Endodermal cell (in vitro differentiated cells): Measurements from ENCODE around the gene NABP2. TPM values are rescaled to one million over a fixed set of nuclear protein-coding genes. Genes with fewer than 3 reads are reported as not detected.

Experiments
- DNase-seq: peaks from one replicate; pipeline ENCODE4 v3.0.0-alpha.2; 2017
- H3K27ac ChIP-seq: 2 replicates; pipeline ENCODE4 v1.5.1; 2013; ENCODE audit warnings: mild to moderate bottlenecking, low read depth, low read length, moderate library complexity
- H3K27me3 ChIP-seq: 2 replicates; pipeline ENCODE4 v1.6.1; 2013; ENCODE audit warnings: mild to moderate bottlenecking, low read length, moderate library complexity; ENCODE audit not compliant: insufficient read depth, control insufficient read depth, poor library complexity, severe bottlenecking
- H3K36me3 ChIP-seq: 2 replicates; pipeline ENCODE4 v1.7.0; 2013; ENCODE audit warnings: mild to moderate bottlenecking, low read length, moderate library complexity; ENCODE audit not compliant: control insufficient read depth, insufficient read depth
- H3K4me1 ChIP-seq: one replicate; pipeline ENCODE4 v1.7.0; 2013; ENCODE audit warnings: low read length; ENCODE audit not compliant: control insufficient read depth, insufficient read depth
- H3K4me3 ChIP-seq: 2 replicates; pipeline ENCODE4 v1.5.1; 2013; ENCODE audit warnings: mild to moderate bottlenecking, low read length, moderate library complexity
- H3K9ac ChIP-seq: 2 replicates; pipeline ENCODE4 v1.6.1; 2013; ENCODE audit warnings: mild to moderate bottlenecking, low read length, moderate library complexity; ENCODE audit not compliant: poor library complexity, severe bottlenecking; ENCODE audit errors: extremely low read depth
- H3K9me3 ChIP-seq: 2 replicates; pipeline ENCODE4 v1.6.1; 2013; ENCODE audit warnings: mild to moderate bottlenecking, low read length, moderate library complexity; ENCODE audit not compliant: control insufficient read depth
- H3K27ac Mint-ChIP-seq: 2 replicates; pipeline ENCODE4 v1.8.0; 2020; ENCODE audit warnings: mixed read lengths
- H3K27me3 Mint-ChIP-seq: 2 replicates; pipeline ENCODE4 v1.8.0; 2021; ENCODE audit warnings: mild to moderate bottlenecking, mixed read lengths; ENCODE audit not compliant: insufficient read depth
- H3K36me3 Mint-ChIP-seq: 2 replicates; pipeline ENCODE4 v1.8.0; 2020; ENCODE audit warnings: low read depth, mixed read lengths
- H3K4me1 Mint-ChIP-seq: 2 replicates; pipeline ENCODE4 v1.8.0; 2020; ENCODE audit warnings: mixed read lengths
- H3K4me3 Mint-ChIP-seq: 2 replicates; pipeline ENCODE4 v1.8.0; 2020; ENCODE audit warnings: mild to moderate bottlenecking, moderate library complexity, mixed read lengths
- H3K9me3 Mint-ChIP-seq: 2 replicates; pipeline ENCODE4 v1.8.0; 2020; ENCODE audit warnings: mild to moderate bottlenecking, mixed read lengths
- WGBS, 2 experiments: methylation state at CpG; one replicate each; pipeline versions ENCODE4 v1.1.5 to v1.1.7; 2013; ENCODE audit warnings: missing lambda C conversion rate in 2 of 2, mixed read lengths in 1 of 2; ENCODE audit not compliant: insufficient coverage in 1 of 2, insufficient read length in 1 of 2; 5-methylcytosine and 5-hydroxymethylcytosine counted together
- total RNA-seq, 2 donors: library from RNA; stranded (reverse); fragmentation: NEBNext Ultra II Directional in 1 of 2; extraction: Animal tissue kit (Norgen Biotek cat#: 25700) in 1 of 2; gene quantifications; 2 replicates in 1 of 2; 3 replicates in 1 of 2; pipeline ENCODE4 v1.2.1, GENCODE V29; 2021
- TF ChIP-seq, protein P1 (sequence below): fragments of 200-600 bp; sonication (generic); conservative IDR thresholded peaks from 2 replicates; pipeline ENCODE4 v1.5.0; 2021; ENCODE audit warnings: antibody characterized with exemption, mild to moderate bottlenecking

The NABP2 gene
- total RNA-seq, 2 donors from 2014 or later = 27.0 to 35.1 TPM

DNA sequence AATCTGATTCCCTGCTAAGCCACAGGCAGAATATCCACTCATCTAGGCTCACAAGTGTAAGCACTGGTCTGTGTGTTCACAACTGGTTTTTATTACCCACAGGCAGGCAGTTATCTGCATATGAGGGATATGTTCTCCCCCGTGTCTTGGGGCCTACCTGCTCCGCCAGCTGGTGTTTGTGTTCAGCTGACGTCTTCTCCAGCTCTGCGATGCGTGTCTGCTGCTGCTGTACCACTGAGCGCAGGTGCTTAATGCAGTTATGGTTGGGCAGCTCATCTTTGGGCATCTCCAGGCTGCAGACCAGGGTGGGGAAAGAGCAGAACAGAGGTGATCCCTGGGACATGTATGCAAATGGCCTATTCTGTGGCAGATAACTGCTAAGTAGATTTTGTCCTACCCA, 16.1 kb upstream of the NABP2 start:
- peaks cover 61% of the 10 kb centered on the region for H3K36me3 Mint-ChIP-seq
- no peak overlapping the region for H3K4me3 Mint-ChIP-seq
- H3K9me3 Mint-ChIP-seq = no peaks in the 10 kb centered on the region
- 93 to 96% methylated on average over 5 to 6 of the region's 6 CpGs for WGBS, 2 experiments
- no peak for DNase-seq
- Histone ChIP-seq H3K27me3 (no peaks in the 10 kb centered on the region), H3K27ac (no peak overlapping the region), H3K9ac (no peak overlapping the region), H3K9me3 (no peaks in the 10 kb centered on the region), H3K4me1 (peaks cover 5% of the 10 kb centered on the region), H3K36me3 (peaks cover 75% of the 10 kb centered on the region), H3K4me3 (no peak overlapping the region)
- H3K27me3 Mint-ChIP-seq = no peaks in the 10 kb centered on the region
- peaks cover 9% of the 10 kb centered on the region for H3K4me1 Mint-ChIP-seq
- TF ChIP-seq, protein P1, sequence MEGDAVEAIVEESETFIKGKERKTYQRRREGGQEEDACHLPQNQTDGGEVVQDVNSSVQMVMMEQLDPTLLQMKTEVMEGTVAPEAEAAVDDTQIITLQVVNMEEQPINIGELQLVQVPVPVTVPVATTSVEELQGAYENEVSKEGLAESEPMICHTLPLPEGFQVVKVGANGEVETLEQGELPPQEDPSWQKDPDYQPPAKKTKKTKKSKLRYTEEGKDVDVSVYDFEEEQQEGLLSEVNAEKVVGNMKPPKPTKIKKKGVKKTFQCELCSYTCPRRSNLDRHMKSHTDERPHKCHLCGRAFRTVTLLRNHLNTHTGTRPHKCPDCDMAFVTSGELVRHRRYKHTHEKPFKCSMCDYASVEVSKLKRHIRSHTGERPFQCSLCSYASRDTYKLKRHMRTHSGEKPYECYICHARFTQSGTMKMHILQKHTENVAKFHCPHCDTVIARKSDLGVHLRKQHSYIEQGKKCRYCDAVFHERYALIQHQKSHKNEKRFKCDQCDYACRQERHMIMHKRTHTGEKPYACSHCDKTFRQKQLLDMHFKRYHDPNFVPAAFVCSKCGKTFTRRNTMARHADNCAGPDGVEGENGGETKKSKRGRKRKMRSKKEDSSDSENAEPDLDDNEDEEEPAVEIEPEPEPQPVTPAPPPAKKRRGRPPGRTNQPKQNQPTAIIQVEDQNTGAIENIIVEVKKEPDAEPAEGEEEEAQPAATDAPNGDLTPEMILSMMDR = no peak
- peak overlapping the region; percentile 30 for H3K27ac Mint-ChIP-seq

DNA sequence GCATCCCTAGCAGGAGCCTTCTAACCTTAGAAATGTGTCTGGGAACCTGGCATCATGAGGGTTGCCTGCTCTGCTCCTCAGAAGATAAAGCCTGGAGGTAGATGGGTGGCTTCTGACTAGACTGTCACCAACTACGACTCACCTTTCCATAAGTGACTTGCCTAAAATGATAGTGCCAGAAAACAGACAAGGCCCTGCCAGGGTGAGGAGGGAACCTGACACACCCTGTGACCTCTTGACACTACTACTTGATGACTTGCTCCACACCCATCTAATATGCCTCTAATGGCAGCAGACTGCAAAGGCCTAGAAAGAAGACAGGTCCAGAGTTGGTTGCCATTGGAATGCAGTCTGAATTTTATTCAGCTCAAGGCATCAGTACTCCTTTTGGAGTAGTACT, 11.8 kb upstream of the NABP2 start:
- H3K36me3 Mint-ChIP-seq = peaks cover 69% of the 10 kb centered on the region
- no peaks in the 10 kb centered on the region for H3K9me3 Mint-ChIP-seq
- WGBS, 2 experiments = 95% methylated on average over 1 of the region's 1 CpG; no CpG with 5 or more reads in 1 of the 2 experiments
- Histone ChIP-seq H3K36me3 (peaks cover 80% of the 10 kb centered on the region), H3K4me1 (no peaks in the 10 kb centered on the region), H3K9ac (no peak overlapping the region), H3K9me3 (no peaks in the 10 kb centered on the region), H3K4me3 (no peak overlapping the region), H3K27ac (no peak overlapping the region), H3K27me3 (no peaks in the 10 kb centered on the region)
- TF ChIP-seq, protein P1 = no peak
- no peaks in the 10 kb centered on the region for H3K27me3 Mint-ChIP-seq
- no peak overlapping the region for H3K27ac Mint-ChIP-seq
- H3K4me3 Mint-ChIP-seq = no peak overlapping the region
- no peaks in the 10 kb centered on the region for H3K4me1 Mint-ChIP-seq
- DNase-seq = no peak

DNA sequence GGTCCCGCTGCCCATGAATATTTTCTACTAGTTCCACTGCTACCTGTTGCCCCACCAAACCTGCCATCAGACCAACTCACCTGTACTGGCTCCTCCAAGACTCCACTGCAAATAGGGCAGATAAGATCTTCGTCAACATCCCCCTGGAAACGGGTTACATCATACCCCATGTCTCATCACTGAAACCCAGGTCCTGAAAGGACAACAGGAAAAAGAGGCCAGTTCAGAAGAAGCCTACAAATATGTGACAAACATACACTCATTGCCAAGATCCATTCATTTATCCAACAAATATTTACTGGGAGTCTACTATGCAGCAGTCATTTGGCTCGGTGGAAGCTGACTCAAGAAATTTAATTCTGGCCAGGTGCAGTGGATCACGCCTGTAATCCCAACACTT, 10.3 kb upstream of the NABP2 start:
- H3K4me1 Mint-ChIP-seq = no peaks in the 10 kb centered on the region
- TF ChIP-seq, protein P1 = no peak

More for the DNA sequence above, 10.3 kb upstream of the NABP2 start:
- H3K36me3 Mint-ChIP-seq = peaks cover 65% of the 10 kb centered on the region
- no peak overlapping the region for H3K9ac ChIP-seq
- no peaks in the 10 kb centered on the region for H3K9me3 ChIP-seq
- H3K27ac Mint-ChIP-seq = no peak overlapping the region
- no peak overlapping the region for H3K27ac ChIP-seq
- H3K27me3 ChIP-seq = no peaks in the 10 kb centered on the region
- peaks cover 2% of the 10 kb centered on the region for H3K9me3 Mint-ChIP-seq
- DNase-seq = no peak
- WGBS, 2 experiments = 86 to 90% methylated on average over 3 to 5 of the region's 5 CpGs
- H3K4me1 ChIP-seq = no peaks in the 10 kb centered on the region
- H3K27me3 Mint-ChIP-seq = no peaks in the 10 kb centered on the region
- no peak overlapping the region for H3K4me3 Mint-ChIP-seq
- no peak overlapping the region for H3K4me3 ChIP-seq
- peaks cover 74% of the 10 kb centered on the region for H3K36me3 ChIP-seq
